ENCODE results near the gene YOD1.

- TF ChIP-seq CTCF (IDR thresholded peaks at IDR 0.05; ENCODE audit: low read depth, low read length), result peak; percentile 94
- TF ChIP-seq EZH2phosphoT487 (IDR thresholded peaks at IDR 0.05; ENCODE audit: low read depth), result no peak
Measured at GRCh38 chr1:207004931-207005830, 45.8 kb downstream of the YOD1 start.

All from OCI-LY3 (cell line).